OCI-LY1 (cell line): ENCODE results near the gene CORIN.

Experiments
- CTCF ChIP-seq: fragments of 200-600 bp; sonication (generic), shearing (Covaris generic); IDR thresholded peaks from 2 replicates; pipeline ENCODE4 v1.5.1; 2017; ENCODE audit warnings: mild to moderate bottlenecking, antibody characterized with exemption, low read length, moderate library complexity, mixed read lengths
- EZH2 ChIP-seq: fragments of 200-600 bp; sonication (generic), shearing (Covaris generic); IDR thresholded peaks from 2 replicates; pipeline ENCODE4 v1.8.0; 2017; ENCODE audit warnings: borderline replicate concordance, mixed run types, mild to moderate bottlenecking, antibody characterized with exemption, low read length, moderate library complexity, mixed read lengths

GRCh38 chr4:47774079-47774478, 63.8 kb downstream of the CORIN start:
- TF ChIP-seq CTCF (no peak), EZH2 (no peak)
